ENCODE data around the gene TNFRSF12A. TPM values are rescaled to one million over a fixed set of nuclear protein-coding genes. Genes with fewer than 3 reads are reported as not detected.

The TNFRSF12A gene
- total RNA-seq, 1 experiment from 2014 or later, result 78.9 TPM

- TF ChIP-seq E2F5 (CRISPR knock-in tag; IDR thresholded peaks at IDR 0.05) (no peak), ZNF416 (CRISPR knock-in tag; IDR thresholded peaks at IDR 0.05) (no peak), TEAD1 (CRISPR knock-in tag; IDR thresholded peaks at IDR 0.05) (no peak)
Observed at GRCh38 chr16:3035289-3035971, 15.3 kb downstream of the TNFRSF12A start (continued).

GRCh38 chr16:3035972-3036725, 16.0 kb downstream of the TNFRSF12A start:
- TF ChIP-seq ZNF263 (CRISPR knock-in tag; IDR thresholded peaks at IDR 0.05; ENCODE audit: low read depth), result peak; percentile 25; the same call in 1 of the 2 replicates
- no peak for TF ChIP-seq ZNF416 (CRISPR knock-in tag; IDR thresholded peaks at IDR 0.05)
- ATAC-seq (peak; percentile 15), DNase-seq (ENCODE audit: low spot score) (peak; percentile 42)
- no peaks in the 10 kb centered on the region for H3K36me3 Mint-ChIP-seq
- peak overlapping the region; percentile 72 for H3K4me3 Mint-ChIP-seq
- no peaks in the 10 kb centered on the region for H3K9me3 Mint-ChIP-seq
- POLR2A ChIA-PET, result interaction anchor here (0.7 to 1.4 kb wide), 2 partner anchors 8 to 12 kb away, joined by 3 read pairs; no protein-coding TSS in a partner anchor
- no peak overlapping the region for H3K27ac Mint-ChIP-seq
- CTCF ChIA-PET, result interaction anchor here (0.6 to 11.1 kb wide), 6 partner anchors 5 to 560 kb away, joined by 4 to 292 read pairs (median 21); partner anchors contain the start of genes CLDN6, HCFC1R1, THOC6 and TNFRSF12A
- H3K27me3 Mint-ChIP-seq (ENCODE audit: low read depth), result peaks cover 3% of the 10 kb centered on the region; the same call in 1 of the 2 replicates
- H3K4me1 Mint-ChIP-seq, result peaks cover 33% of the 10 kb centered on the region

- ATAC-seq (peak; percentile 76), DNase-seq (ENCODE audit: low spot score) (peak; percentile 91)
- ChIA-PET POLR2A (interaction anchor here (0.7 kb wide), 1 partner anchor 9 kb away, joined by 3 read pairs; no protein-coding TSS in a partner anchor), CTCF (interaction anchor here (0.6 to 11.1 kb wide), 5 partner anchors 5 to 559 kb away, joined by 4 to 152 read pairs (median 31); partner anchors contain the start of gene TNFRSF12A)
- H3K9me3 Mint-ChIP-seq, result no peaks in the 10 kb centered on the region
- H3K27me3 Mint-ChIP-seq (ENCODE audit: low read depth), result peaks cover 3% of the 10 kb centered on the region; the same call in 1 of the 2 replicates
- H3K4me1 Mint-ChIP-seq, result peaks cover 30% of the 10 kb centered on the region
- H3K36me3 Mint-ChIP-seq, result no peaks in the 10 kb centered on the region
- TF ChIP-seq ZNF138 (CRISPR knock-in tag; conservative IDR thresholded peaks at IDR 0.05) (no peak), OVOL2 (CRISPR knock-in tag; IDR thresholded peaks at IDR 0.05; ENCODE audit: borderline replicate concordance) (no peak), E2F5 (CRISPR knock-in tag; IDR thresholded peaks at IDR 0.05) (0 out of 2 replicates have a peak, but pooled peaks have one; percentile 41), HMGXB4 (CRISPR knock-in tag; IDR thresholded peaks at IDR 0.05) (0 out of 2 replicates have a peak, but pooled peaks have one; percentile 15), FOXP4 (CRISPR knock-in tag; IDR thresholded peaks at IDR 0.05) (0 out of 2 replicates have a peak, but pooled peaks have one; percentile 15), SP1 (CRISPR knock-in tag; conservative IDR thresholded peaks at IDR 0.05) (peak; percentile 68; the same call in 1 of the 2 replicates), GTF2I (CRISPR knock-in tag; conservative IDR thresholded peaks at IDR 0.05) (peak; percentile 74), NR3C1 (CRISPR knock-in tag; conservative IDR thresholded peaks at IDR 0.05; ENCODE audit: low read depth) (no peak), ZNF121 (CRISPR knock-in tag; IDR thresholded peaks at IDR 0.05) (peak; percentile 71; the same call in 1 of the 2 replicates)
- H3K4me3 Mint-ChIP-seq, result peak within 1 kb of the TSS; percentile 72
- H3K27ac Mint-ChIP-seq, result no peak within 1 kb of the TSS
Observed at GRCh38 chr16:3036726-3037315, 16.7 kb downstream of the TNFRSF12A start, which contains the start of gene BICDL2. TSS of gene BICDL2 (minus strand) at chr16:3036944. CDS start at chr16:3035496, 1,448 bp downstream.
